GM12874 (cell line): ENCODE data around the gene NTRK2.

ENCODE experiments used
- CTCF ChIP-seq: IDR thresholded peaks from 2 replicates; pipeline ENCODE4 v1.5.1; 2011; ENCODE audit warnings: low read depth, mild to moderate bottlenecking, control low read depth, low read length, moderate library complexity; ENCODE audit not compliant: insufficient read depth

NTRK2 gene

GRCh38 chr9:85004818-85005413 is 335.4 kb downstream of the NTRK2 start:
- TF ChIP-seq CTCF = no peak

- no peak for TF ChIP-seq CTCF
Measured at GRCh38 chr9:85007748-85008147, 338.2 kb downstream of the NTRK2 start.

- TF ChIP-seq CTCF = no peak
Measured at GRCh38 chr9:85008215-85008614, 338.7 kb downstream of the NTRK2 start.

GRCh38 chr9:85009251-85009650 is 339.7 kb downstream of the NTRK2 start:
- TF ChIP-seq CTCF = no peak

GRCh38 chr9:85013703-85014102 is 344.2 kb downstream of the NTRK2 start:
- no peak for TF ChIP-seq CTCF

- no peak for TF ChIP-seq CTCF
Measured at GRCh38 chr9:85014292-85014691, 344.8 kb downstream of the NTRK2 start.

GRCh38 chr9:85016384-85017006 is 347.0 kb downstream of the NTRK2 start:
- no peak for TF ChIP-seq CTCF
